Duodenal mucosa (tissue), 2 donors: ENCODE data around the gene PLEKHA1.

ENCODE experiments used
- H3K27ac ChIP-seq: one replicate; pipeline ENCODE4 v1.7.0; 2013; ENCODE audit warnings: low read depth, low read length
- H3K27me3 ChIP-seq, 2 donors: one replicate each; pipeline ENCODE4 v1.7.0; 2013; ENCODE audit warnings: low read length in 2 of 2, control low read depth in 1 of 2; ENCODE audit not compliant: insufficient read depth in 2 of 2, control insufficient read depth in 1 of 2
- H3K36me3 ChIP-seq, 2 donors: one replicate each; pipeline ENCODE4 v1.7.0; 2013; ENCODE audit warnings: low read length in 2 of 2, control low read depth in 1 of 2; ENCODE audit not compliant: insufficient read depth in 2 of 2, control insufficient read depth in 1 of 2
- H3K4me1 ChIP-seq, 2 donors: one replicate each; pipeline ENCODE4 v1.7.0; 2013; ENCODE audit warnings: low read length in 2 of 2, control low read depth in 1 of 2; ENCODE audit not compliant: insufficient read depth in 2 of 2, control insufficient read depth in 1 of 2
- H3K4me3 ChIP-seq, 2 donors: one replicate each; pipeline ENCODE4 v1.7.0; 2013; ENCODE audit warnings: low read length in 2 of 2, low read depth in 1 of 2
- H3K9ac ChIP-seq, 2 donors: one replicate each; pipeline ENCODE4 v1.7.0; 2013; ENCODE audit warnings: low read length in 2 of 2, low read depth in 1 of 2
- H3K9me3 ChIP-seq, 2 donors: one replicate each; pipeline ENCODE4 v1.7.0; 2013; ENCODE audit warnings: low read length in 2 of 2, control low read depth in 1 of 2; ENCODE audit not compliant: control insufficient read depth in 1 of 2

PLEKHA1 gene

DNA sequence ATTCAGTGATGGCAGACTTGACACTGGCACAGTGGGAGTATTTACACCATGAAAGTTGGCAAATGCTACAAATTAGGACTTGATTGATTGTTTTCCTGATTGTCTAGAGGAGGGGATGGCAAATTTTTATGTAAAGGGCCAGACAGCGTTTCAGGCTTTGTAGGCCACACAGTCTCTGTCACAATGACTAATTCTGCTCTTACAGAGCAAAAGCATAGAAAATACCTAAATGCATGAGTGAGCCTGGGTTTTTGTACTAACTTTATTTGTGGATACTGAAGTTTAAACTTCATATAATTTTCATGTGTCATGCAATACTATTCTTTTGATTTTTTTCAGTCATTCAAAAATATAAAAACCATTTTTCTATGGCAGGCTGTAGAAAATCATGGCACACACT, 71.0 kb downstream of the PLEKHA1 start:
- Histone ChIP-seq H3K27me3 (no peaks in the 10 kb centered on the region), H3K4me1 (peaks cover 8 to 14% of the 10 kb centered on the region in 2 donors), H3K36me3 (no peaks in the 10 kb centered on the region), H3K9me3 (no peaks in the 10 kb centered on the region), H3K27ac (no peak overlapping the region), H3K9ac (no peak overlapping the region), H3K4me3 (no peak overlapping the region)

DNA sequence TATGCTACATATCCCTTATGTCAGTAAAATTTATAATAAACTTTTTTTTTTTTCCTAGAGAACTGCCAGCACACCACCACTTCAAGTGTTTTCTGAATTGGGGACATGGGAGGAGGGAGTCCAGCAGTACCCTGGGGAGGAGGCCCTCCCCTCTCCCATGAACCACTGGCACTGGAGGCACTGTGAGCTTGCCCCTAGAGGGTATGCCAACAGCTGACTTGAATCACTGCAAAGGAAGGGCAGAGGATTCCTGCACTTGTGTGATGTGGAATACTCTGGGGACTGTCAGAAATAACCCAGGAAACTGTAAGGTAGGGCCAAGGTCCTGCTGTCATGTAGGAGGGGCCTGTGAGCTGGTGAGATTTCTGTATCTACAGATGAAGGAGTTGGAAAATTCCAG, 71.4 kb downstream of the PLEKHA1 start:
- Histone ChIP-seq H3K9ac (no peak overlapping the region), H3K27ac (no peak overlapping the region)

DNA sequence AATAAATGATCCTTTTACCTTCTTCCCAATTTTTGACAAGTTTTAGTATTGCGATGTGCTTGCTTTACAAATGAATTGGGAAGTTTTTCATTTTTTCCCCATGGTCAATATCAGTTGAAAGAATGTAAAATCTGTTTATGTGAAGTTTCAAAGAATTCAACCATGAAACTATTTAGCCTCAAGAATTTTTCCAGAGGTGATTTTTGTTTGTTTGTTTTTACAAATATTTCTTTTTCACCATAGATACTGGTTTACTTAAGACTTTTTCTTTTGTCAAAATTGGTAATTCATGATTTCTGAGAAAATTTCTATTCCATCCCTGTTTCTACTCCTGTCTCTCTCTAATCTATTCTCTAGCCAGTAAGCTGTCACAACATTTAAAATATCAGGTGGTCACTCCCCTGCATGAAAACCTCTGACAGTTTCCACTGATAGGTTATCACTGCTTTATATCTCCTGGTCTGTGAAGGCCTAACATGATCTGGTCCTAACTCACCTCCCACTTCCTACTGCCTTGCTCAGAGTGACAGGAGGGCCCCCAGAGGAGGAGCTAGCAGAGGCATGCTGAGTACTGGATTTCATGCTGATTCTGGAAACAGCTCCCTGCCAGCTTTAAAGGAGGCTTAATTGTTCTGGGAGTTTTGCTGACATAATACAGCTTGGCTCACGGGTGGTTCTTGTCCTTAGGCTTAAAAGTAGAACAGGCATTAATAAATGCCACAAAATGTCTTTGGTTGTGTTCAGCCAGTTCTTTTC, 72.3 kb downstream of the PLEKHA1 start:
- no peak overlapping the region for H3K4me3 ChIP-seq
- H3K27ac ChIP-seq: no peak overlapping the region
- no peak overlapping the region for H3K9ac ChIP-seq

More for the DNA sequence above, 71.4 kb downstream of the PLEKHA1 start:
- H3K4me3 ChIP-seq: no peak overlapping the region
- H3K27me3 ChIP-seq: no peaks in the 10 kb centered on the region
- H3K36me3 ChIP-seq: no peaks in the 10 kb centered on the region
- peaks cover 8 to 14% of the 10 kb centered on the region in 2 donors for H3K4me1 ChIP-seq
- no peaks in the 10 kb centered on the region for H3K9me3 ChIP-seq

DNA sequence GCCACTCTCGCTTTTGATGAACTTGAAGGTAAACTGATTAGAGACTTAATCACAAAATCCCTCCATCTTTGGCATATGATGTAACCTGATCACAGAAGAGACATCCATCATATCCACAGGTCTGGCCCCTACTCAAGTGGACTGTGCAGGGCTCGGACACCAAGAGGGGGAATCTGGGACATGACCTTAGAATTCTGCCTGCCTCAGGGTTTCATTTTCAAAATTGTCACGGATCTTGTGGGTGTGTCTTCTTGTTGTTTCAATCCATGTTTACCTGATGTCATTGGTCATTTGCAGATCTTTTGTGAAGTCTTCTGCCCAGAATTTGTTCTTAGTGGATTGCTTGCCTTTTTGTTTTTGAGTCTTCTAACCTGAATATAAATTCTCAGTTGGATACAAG, 74.1 kb downstream of the PLEKHA1 start:
- Histone ChIP-seq H3K4me1 (peaks cover 8 to 14% of the 10 kb centered on the region in 2 donors), H3K9me3 (no peaks in the 10 kb centered on the region), H3K27me3 (no peaks in the 10 kb centered on the region), H3K4me3 (no peak overlapping the region), H3K27ac (no peak overlapping the region), H3K36me3 (no peaks in the 10 kb centered on the region), H3K9ac (no peak overlapping the region)

More for the DNA sequence above, 72.3 kb downstream of the PLEKHA1 start:
- H3K9me3 ChIP-seq: no peaks in the 10 kb centered on the region
- H3K27me3 ChIP-seq: no peaks in the 10 kb centered on the region
- H3K4me1 ChIP-seq: peaks cover 8 to 14% of the 10 kb centered on the region in 2 donors
- H3K36me3 ChIP-seq: no peaks in the 10 kb centered on the region

DNA sequence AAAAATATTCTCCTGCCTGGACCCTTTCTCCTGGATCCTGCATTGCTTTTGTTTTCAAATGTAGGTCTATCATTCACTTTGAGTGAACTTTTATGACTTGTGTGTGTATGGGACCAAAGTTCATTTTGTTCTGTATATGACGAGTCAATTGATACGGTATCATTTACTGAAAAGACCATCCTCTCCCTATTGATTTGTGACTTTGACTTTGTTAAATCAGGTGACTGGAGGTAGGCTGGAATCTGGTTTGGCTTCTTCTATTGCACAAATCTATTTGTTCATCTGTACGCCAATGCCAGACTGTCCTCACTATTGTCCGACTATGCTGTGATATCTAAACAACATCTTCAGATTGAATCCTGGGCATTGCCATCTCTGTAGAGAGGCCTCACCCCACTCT, 74.6 kb downstream of the PLEKHA1 start:
- Histone ChIP-seq H3K36me3 (no peaks in the 10 kb centered on the region), H3K27me3 (no peaks in the 10 kb centered on the region), H3K9me3 (no peaks in the 10 kb centered on the region), H3K9ac (no peak overlapping the region), H3K4me3 (no peak overlapping the region), H3K27ac (no peak overlapping the region), H3K4me1 (peaks cover 8 to 14% of the 10 kb centered on the region in 2 donors)

DNA sequence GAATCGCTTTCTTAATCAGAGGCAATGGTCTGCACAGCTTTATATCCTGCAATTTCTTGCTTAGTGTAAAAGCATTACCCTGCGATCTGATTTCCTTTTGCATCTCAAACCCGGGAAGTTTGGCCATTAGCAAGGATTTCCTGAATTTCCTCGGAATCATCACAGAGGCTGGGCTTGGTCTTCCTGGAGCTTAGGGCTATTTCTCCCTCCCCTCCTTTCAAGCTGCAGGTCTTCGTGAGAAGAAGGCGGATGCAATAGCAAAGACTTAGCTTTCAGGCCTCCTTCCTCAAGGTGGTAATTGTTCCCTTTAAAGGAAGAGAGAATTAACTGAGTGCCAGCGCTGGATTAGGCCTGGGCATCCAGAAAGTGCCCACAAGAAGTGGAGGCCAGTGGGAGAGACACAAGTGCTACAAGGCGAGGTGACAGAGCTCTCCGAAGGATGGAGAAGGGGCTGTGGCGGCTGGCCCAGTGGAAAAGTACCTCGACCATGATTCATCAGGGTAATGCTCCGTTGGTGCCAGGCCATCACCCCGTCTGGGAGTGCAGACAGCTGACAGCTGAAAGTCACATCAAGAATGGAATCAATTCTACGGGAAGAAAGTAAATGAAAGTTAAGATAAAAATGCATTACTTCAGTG, 76.0 kb downstream of the PLEKHA1 start:
- Histone ChIP-seq H3K9ac (no peak overlapping the region), H3K27ac (no peak overlapping the region), H3K4me3 (no peak overlapping the region)

DNA sequence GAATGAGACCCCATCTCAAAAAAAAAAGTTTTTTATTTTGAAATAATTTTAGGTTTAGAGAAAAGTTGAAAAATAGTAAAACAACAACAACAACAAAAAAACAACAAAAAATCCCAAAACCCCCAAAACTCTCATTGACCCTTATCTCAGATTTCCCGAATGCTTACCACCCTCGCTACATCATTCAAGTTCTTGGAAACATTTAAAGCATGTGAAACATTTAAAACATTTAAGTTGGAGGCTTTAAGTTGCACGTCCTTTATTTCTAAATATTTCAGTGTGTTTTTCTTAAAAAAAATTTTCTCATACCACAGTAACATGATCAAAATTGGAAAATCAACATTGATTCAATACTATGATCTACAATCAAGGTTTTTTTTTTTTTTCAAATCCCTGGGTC, 79.6 kb downstream of the PLEKHA1 start:
- Histone ChIP-seq H3K9ac (no peak overlapping the region), H3K9me3 (no peaks in the 10 kb centered on the region), H3K4me3 (no peak overlapping the region), H3K27ac (no peak overlapping the region), H3K36me3 (no peaks in the 10 kb centered on the region), H3K27me3 (peaks cover 10 to 11% of the 10 kb centered on the region in 2 donors), H3K4me1 (peaks cover 3 to 8% of the 10 kb centered on the region in 2 donors)

More for the DNA sequence above, 76.0 kb downstream of the PLEKHA1 start:
- H3K9me3 ChIP-seq: no peaks in the 10 kb centered on the region
- no peaks in the 10 kb centered on the region for H3K27me3 ChIP-seq
- H3K4me1 ChIP-seq: peaks cover 8 to 14% of the 10 kb centered on the region in 2 donors
- no peaks in the 10 kb centered on the region for H3K36me3 ChIP-seq

DNA sequence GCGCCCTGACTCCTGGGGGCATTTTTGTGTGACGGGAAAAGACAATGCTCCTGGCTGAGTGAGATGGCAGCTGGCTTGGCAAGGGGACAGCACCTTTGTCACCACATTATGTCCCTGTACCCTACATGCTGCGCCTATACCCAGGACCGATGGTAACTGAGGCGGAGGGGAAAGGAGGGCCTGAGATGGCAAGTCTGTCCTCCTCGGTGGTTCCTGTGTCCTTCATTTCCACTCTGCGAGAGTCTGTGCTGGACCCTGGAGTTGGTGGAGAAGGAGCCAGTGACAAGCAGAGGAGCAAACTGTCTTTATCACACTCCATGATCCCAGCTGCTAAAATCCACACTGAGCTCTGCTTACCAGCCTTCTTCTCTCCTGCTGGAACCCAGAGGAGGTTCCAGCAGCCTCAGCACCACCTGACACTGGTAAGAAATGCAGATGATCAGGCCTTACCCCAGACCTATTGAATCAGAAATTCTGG, 80.1 kb downstream of the PLEKHA1 start, which contains the start of gene ARMS2:
Gene ARMS2, plus strand, starts transcription at position 51 of the 478 bp plus-strand sequence. Its CDS starts 75 bp downstream, at position 126.
- peaks cover 11% of the 10 kb centered on the region in 2 donors for H3K27me3 ChIP-seq
- H3K27ac ChIP-seq: no peak within 1 kb of the TSS
- no peak within 1 kb of the TSS for H3K4me3 ChIP-seq
- no peak within 1 kb of the TSS for H3K9ac ChIP-seq
- no peaks in the 10 kb centered on the region for H3K36me3 ChIP-seq
- H3K4me1 ChIP-seq: peaks cover 0 to 2% of the 10 kb centered on the region in 2 donors
- no peaks in the 10 kb centered on the region for H3K9me3 ChIP-seq

DNA sequence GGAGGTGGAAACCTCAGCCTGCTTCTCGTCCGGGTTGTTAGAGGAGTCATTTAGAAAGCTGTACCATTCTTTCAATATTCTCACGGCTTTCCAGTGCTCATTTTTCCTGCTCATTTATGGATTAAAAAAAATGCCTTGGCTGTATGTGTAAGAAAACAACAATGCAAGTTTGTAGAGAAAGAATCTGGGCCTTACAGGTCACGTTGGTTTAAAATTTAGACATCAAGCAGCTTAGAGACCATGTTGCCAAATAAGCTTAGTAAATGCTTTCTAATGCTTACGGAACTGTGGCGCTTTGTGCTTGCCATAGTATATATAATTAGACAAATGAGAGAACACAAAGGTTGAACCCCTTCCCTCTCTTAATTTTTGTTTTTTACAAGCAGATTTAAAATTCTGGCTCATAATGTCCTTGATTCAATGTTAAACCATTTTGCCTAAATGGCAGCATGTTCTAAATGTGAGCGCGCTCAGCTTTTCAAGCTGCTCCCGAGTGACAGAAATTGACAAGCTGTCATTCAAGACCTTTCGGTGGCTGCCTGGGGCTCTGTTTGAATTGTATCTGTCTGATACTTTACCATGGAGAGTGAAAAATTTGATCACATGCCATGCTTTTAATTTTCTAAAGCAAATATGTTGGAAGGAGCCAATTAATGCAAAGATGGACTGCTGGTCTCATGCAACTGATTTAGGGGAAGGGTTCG, 81.0 kb downstream of the PLEKHA1 start:
- Histone ChIP-seq H3K27me3 (peaks cover 15 to 18% of the 10 kb centered on the region in 2 donors), H3K4me3 (no peak overlapping the region), H3K9ac (no peak overlapping the region), H3K9me3 (no peaks in the 10 kb centered on the region), H3K36me3 (no peaks in the 10 kb centered on the region), H3K4me1 (peaks cover 0 to 3% of the 10 kb centered on the region in 2 donors), H3K27ac (no peak overlapping the region)

DNA sequence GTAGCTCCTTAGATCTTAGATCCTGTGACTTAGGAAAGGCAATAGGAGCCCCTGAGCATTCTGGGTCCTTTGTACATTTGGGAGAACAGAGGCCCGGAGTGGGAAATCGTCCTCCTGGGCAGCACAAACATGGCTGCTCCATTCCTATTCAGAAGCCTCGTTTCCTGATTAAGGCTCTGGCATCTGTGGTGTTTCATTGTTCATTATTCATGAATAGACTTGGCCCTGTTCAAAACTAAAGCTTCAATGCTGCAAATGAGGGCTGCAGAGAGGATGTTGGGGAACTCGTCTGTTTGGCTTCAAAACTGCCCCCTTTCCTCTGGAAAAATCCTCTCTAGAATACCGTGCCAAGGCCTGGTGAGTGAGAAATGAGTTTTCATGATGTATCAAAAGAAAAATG, 83.4 kb downstream of the PLEKHA1 start:
- Histone ChIP-seq H3K4me3 (no peak overlapping the region), H3K9ac (no peak overlapping the region), H3K27ac (no peak overlapping the region), H3K9me3 (no peaks in the 10 kb centered on the region), H3K36me3 (no peaks in the 10 kb centered on the region), H3K27me3 (peaks cover 18 to 21% of the 10 kb centered on the region in 2 donors), H3K4me1 (peaks cover 0 to 14% of the 10 kb centered on the region in 2 donors)
